Mesodermal cell (in vitro differentiated cells): Measurements from ENCODE around the gene E2F4.

Experiments used
- H3K27ac ChIP-seq: 2 replicates; pipeline ENCODE4 v1.7.0; 2013; ENCODE audit warnings: mild to moderate bottlenecking, low read depth, low read length, moderate library complexity; ENCODE audit not compliant: severe bottlenecking
- H3K36me3 ChIP-seq: 2 replicates; pipeline ENCODE4 v1.7.1; 2013; ENCODE audit warnings: mild to moderate bottlenecking, low read length, moderate library complexity; ENCODE audit not compliant: control insufficient read depth, insufficient read depth
- H3K4me1 ChIP-seq: one replicate; pipeline ENCODE4 v1.7.1; 2013; ENCODE audit warnings: mild to moderate bottlenecking, low read length; ENCODE audit not compliant: insufficient read depth, control insufficient read depth, poor library complexity, severe bottlenecking
- H3K4me3 ChIP-seq: 2 replicates; pipeline ENCODE4 v1.7.0; 2013; ENCODE audit warnings: low read length, control low read depth, mild to moderate bottlenecking; ENCODE audit not compliant: insufficient read depth, poor library complexity, severe bottlenecking; ENCODE audit errors: extremely low read depth
- H3K9me3 ChIP-seq: 2 replicates; pipeline ENCODE4 v1.7.1; 2013; ENCODE audit warnings: mild to moderate bottlenecking, low read length, moderate library complexity; ENCODE audit not compliant: control insufficient read depth
- WGBS, 2 experiments: methylation state at CpG; one replicate each; pipeline ENCODE4 v1.1.5; 2013; ENCODE audit warnings: missing lambda C conversion rate in 2 of 2; ENCODE audit not compliant: insufficient coverage in 2 of 2; 5-methylcytosine and 5-hydroxymethylcytosine counted together

Gene E2F4

DNA sequence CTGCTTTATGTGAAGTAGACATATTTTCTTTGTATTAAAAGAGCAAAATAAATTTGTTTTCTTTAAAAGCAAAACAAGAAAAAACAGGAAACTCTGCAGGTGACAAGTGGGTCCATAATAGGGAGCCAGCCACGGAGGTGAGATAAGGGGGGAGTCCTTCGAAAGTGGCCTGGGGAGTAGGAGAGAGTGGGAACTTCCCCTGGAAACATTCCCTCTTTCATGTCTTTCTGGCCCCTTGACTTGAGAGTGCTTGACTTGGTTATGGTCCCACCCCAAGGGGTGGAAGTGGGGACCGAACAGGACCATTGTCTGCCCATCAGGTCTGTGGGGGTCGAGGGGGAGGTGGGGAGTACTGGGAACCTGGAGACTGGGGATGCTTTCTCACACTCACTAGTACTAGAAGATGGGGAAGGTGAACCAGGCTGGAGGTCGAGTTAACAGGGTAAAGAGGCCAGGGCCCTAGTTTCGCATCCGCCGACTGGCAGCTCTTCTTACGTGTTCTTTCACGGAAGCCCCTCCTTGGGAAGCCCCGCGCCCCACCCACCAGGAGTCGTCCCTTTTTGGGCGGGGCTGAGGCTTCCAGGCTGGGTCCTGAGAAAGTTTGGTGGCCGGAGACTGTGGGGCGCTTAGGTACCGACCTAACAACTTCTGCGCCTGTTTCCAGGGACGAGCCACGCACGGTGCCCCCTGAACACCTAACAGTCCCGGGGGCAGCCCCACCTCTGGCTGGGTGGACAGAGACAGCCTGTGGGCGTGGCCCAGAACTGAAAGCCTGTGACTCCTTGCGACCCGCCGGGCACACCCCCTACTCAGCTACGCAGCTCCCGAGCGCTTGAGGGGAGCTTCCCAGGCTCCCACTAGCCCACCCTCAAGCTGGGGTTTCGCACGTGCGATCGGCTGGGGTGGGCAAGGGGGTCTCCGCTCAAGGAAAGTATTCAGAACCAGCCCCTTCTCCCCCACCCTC, 33.0 kb upstream of the E2F4 start:
- 3% methylated on average over 24 to 30 of the region's 34 CpGs for WGBS, 2 experiments
- Histone ChIP-seq H3K4me1 (peaks cover 16% of the 10 kb centered on the region), H3K9me3 (no peaks in the 10 kb centered on the region), H3K4me3 (peak overlapping the region; percentile 68), H3K36me3 (no peaks in the 10 kb centered on the region), H3K27ac (no peak overlapping the region)

- WGBS, 2 experiments, result 22 to 23% methylated on average over 22 of the region's 25 CpGs
- no peaks in the 10 kb centered on the region for H3K9me3 ChIP-seq
- H3K27ac ChIP-seq, result no peak overlapping the region
- H3K4me3 ChIP-seq, result no peak overlapping the region
- H3K4me1 ChIP-seq, result peaks cover 25% of the 10 kb centered on the region
- no peaks in the 10 kb centered on the region for H3K36me3 ChIP-seq
Measured at GRCh38 chr16:67161595-67162058, 30.3 kb upstream of the E2F4 start.

DNA sequence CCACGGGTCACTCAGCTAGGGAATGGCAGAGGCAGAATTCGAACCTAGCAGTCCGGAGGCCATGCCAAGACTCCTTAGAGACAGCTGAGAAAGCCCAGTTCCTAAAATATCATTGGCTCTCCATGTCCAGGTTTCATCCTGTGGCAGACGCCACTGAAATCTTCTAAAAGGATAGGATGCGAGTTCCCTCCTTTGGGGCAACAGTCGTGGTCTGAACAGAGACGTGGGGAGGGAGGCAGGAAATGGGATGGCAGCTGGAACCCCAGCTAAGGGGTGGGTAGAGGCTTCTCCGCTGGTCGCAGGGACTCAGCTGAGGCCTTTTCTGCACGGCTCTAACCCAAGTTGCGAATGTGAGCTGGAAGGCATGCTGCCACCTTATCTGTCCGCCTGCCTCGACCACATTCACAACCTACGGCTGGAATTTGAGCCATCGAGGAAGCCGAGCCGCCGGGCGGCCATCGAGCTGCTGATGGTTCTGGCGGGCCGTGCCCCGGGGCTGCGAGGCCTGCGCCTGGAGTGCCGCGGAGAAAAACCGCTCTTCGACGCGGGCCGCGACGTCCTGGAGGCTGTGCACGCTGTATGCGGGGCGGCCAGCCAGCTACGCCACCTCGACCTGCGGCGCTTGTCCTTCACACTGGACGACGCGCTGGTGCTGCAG, 29.3 kb upstream of the E2F4 start:
- no peak overlapping the region for H3K27ac ChIP-seq
- WGBS, 2 experiments, result 5 to 7% methylated on average over 35 to 44 of the region's 44 CpGs
- H3K36me3 ChIP-seq, result no peaks in the 10 kb centered on the region
- peaks cover 25% of the 10 kb centered on the region for H3K4me1 ChIP-seq
- peak overlapping the region; percentile 25 for H3K4me3 ChIP-seq
- no peaks in the 10 kb centered on the region for H3K9me3 ChIP-seq

DNA sequence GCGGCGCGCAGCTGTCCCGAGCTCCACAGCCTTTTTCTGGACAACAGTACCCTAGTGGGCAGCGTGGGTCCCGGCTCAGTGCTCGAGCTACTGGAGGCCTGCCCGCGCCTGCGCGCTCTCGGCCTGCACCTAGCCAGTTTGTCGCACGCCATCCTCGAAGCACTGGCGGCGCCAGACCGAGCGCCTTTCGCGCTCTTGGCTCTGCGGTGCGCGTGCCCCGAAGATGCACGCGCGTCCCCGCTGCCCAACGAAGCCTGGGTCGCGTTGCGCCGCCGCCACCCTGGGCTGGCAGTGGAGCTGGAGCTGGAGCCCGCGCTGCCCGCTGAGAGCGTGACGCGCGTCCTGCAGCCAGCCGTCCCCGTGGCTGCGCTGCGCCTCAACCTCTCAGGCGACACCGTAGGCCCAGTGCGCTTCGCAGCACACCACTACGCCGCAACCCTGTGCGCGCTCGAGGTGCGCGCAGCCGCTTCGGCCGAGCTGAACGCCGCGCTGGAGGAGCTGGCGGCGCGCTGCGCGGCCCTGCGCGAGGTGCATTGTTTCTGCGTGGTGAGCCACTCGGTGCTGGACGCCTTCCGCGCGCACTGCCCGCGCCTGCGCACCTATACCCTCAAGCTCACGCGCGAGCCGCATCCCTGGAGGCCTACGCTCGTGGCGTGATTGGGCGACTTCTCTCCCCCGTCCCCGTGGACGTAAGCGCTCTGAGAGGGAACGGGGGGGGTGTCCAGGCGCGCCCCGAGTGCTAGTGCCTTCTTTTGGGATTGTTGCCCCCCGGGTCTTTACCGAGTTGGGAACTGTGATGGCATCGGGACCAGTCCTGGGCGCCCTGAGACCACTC, 28.6 kb upstream of the E2F4 start:
- H3K27ac ChIP-seq, result no peak overlapping the region
- no peaks in the 10 kb centered on the region for H3K36me3 ChIP-seq
- H3K4me3 ChIP-seq, result peak overlapping the region; percentile 25
- H3K9me3 ChIP-seq, result no peaks in the 10 kb centered on the region
- WGBS, 2 experiments, result 2% methylated on average over 69 to 86 of the region's 99 CpGs
- peaks cover 25% of the 10 kb centered on the region for H3K4me1 ChIP-seq

GRCh38 chr16:67163999-67164558, 27.9 kb upstream of the E2F4 start:
- Histone ChIP-seq H3K4me3 (peak overlapping the region; percentile 25), H3K27ac (no peak overlapping the region), H3K9me3 (no peaks in the 10 kb centered on the region), H3K36me3 (no peaks in the 10 kb centered on the region), H3K4me1 (peaks cover 21% of the 10 kb centered on the region)
- 3% methylated on average over 11 to 14 of the region's 34 CpGs for WGBS, 2 experiments

GRCh38 chr16:67164599-67165061, 27.3 kb upstream of the E2F4 start, which contains the start of gene HSF4:
Gene HSF4 (plus strand): TSS chr16:67164745. CDS start chr16:67164812, 67 bp downstream.
- 2 to 4% methylated on average over 25 to 38 of the region's 41 CpGs for WGBS, 2 experiments
- no peak within 1 kb of the TSS for H3K27ac ChIP-seq
- H3K4me3 ChIP-seq, result peak within 1 kb of the TSS; percentile 25

GRCh38 chr16:67165121-67166078, 26.6 kb upstream of the E2F4 start:
- Histone ChIP-seq H3K36me3 (no peaks in the 10 kb centered on the region), H3K4me1 (peaks cover 23% of the 10 kb centered on the region), H3K9me3 (no peaks in the 10 kb centered on the region), H3K27ac (no peak overlapping the region), H3K4me3 (no peak overlapping the region)
- WGBS, 2 experiments, result 4% methylated on average over 55 to 56 of the region's 85 CpGs

More at GRCh38 chr16:67164599-67165061, 27.3 kb upstream of the E2F4 start, which contains the start of gene HSF4:
- Histone ChIP-seq H3K4me1 (peaks cover 22% of the 10 kb centered on the region), H3K9me3 (no peaks in the 10 kb centered on the region), H3K36me3 (no peaks in the 10 kb centered on the region)

- WGBS, 2 experiments, result 24 to 50% methylated on average over 2 to 9 of the region's 18 CpGs
- Histone ChIP-seq H3K4me1 (peaks cover 21% of the 10 kb centered on the region), H3K36me3 (no peaks in the 10 kb centered on the region), H3K9me3 (no peaks in the 10 kb centered on the region), H3K27ac (no peak overlapping the region), H3K4me3 (no peak overlapping the region)
Measured at GRCh38 chr16:67166110-67166547, 25.8 kb upstream of the E2F4 start.

DNA sequence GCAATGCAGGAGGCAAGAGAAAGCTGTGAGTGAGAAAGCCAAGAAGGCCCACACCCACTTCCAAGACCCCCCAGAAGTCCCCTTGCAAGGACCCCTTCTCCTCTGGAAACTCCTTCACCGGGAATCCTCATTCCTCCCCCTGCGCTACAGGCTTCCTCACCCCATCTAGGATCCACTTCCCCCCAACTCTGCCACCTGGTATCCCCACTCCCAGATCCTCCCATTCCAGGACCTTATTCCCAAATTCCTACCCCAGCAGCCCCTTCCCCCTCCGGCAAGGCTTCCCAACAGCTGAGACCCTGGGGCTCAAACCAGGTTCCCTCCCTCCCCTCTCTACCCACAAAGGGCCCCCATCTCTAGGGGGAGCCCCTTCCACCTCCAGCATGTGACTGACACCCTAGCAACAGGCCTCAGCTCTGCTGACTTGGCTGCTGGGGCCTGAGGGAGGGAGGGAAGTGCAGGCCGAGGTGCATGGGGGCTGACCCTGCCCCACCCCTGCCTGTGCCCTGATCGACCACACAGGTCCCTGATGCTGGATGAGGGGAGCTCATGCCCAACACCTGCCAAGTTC, 25.3 kb upstream of the E2F4 start:
- H3K4me1 ChIP-seq, result peaks cover 24% of the 10 kb centered on the region
- WGBS, 2 experiments, result 60 to 79% methylated on average over 2 to 5 of the region's 5 CpGs
- no peaks in the 10 kb centered on the region for H3K9me3 ChIP-seq
- H3K4me3 ChIP-seq, result no peak overlapping the region
- H3K27ac ChIP-seq, result no peak overlapping the region
- no peaks in the 10 kb centered on the region for H3K36me3 ChIP-seq
